ENCODE measurements around the gene MCF2L. TPM values are rescaled to one million over a fixed set of nuclear protein-coding genes. Genes with fewer than 3 reads are reported as not detected.

MCF2L gene
- total and polyA plus RNA-seq, 9 of the 15 experiments (the other 6 are each of a cell fraction or from before 2014, with no cell fraction given), result 0.05 to 0.25 (median 0.18) TPM; not detected in 5

GRCh38 chr13:112942689-112943308 lies 26.2 kb upstream of the MCF2L start (continued):
- TF ChIP-seq REST (IDR thresholded peaks at IDR 0.05; ENCODE audit: borderline replicate concordance) (peak; percentile 75), REST (CRISPR knock-in tag; IDR thresholded peaks at IDR 0.05; ENCODE audit: low read depth) (no peak), EGR1 (conservative IDR thresholded peaks at IDR 0.05) (peak; percentile 62), PKNOX1 (IDR thresholded peaks at IDR 0.05) (0 out of 2 replicates have a peak, but pooled peaks have one; percentile 20), CREB1 (IDR thresholded peaks at IDR 0.05) (no peak), CREB1 (CRISPR knock-in tag; IDR thresholded peaks at IDR 0.05) (no peak), JUN (IDR thresholded peaks at IDR 0.05; ENCODE audit: borderline replicate concordance, low read depth, low read length) (0 out of 2 replicates have a peak, but pooled peaks have one; percentile 9), JUN (CRISPR knock-in tag; IDR thresholded peaks at IDR 0.05; ENCODE audit: borderline replicate concordance) (no peak), ZNF644 (tag; IDR thresholded peaks at IDR 0.05; ENCODE audit: low read depth) (no peak), TSC22D4 (tag; IDR thresholded peaks at IDR 0.05) (no peak), MYC (IDR thresholded peaks at IDR 0.05; ENCODE audit: low read depth, low read length) (peak; percentile 38; the same call in 1 of the 2 replicates), MYC (CRISPR knock-in tag; IDR thresholded peaks at IDR 0.05; ENCODE audit: borderline replicate concordance, low read depth) (no peak), NELFE (IDR thresholded peaks at IDR 0.05; ENCODE audit: insufficient read depth, insufficient read length) (no peak), BHLHE40 (IDR thresholded peaks at IDR 0.05; ENCODE audit: low read length) (peak; percentile 47), SMARCB1 (IDR thresholded peaks at IDR 0.05; ENCODE audit: insufficient read length, low read depth) (no peak), KLF16 (IDR thresholded peaks at IDR 0.05) (0 out of 2 replicates have a peak, but pooled peaks have one; percentile 7), SP1 (CRISPR knock-in tag; IDR thresholded peaks at IDR 0.05) (0 out of 2 replicates have a peak, but pooled peaks have one; percentile 35), RCOR1 (IDR thresholded peaks at IDR 0.05; ENCODE audit: borderline replicate concordance in 1 of 2, low read depth in 2 of 2, low read length in 2 of 2) (0 out of 4 replicates have a peak, but pooled peaks of 1 of the 2 experiments have one; percentile 7)

Data from K562 (cell line).